HG03565 (cell line): ENCODE data around the gene YWHAE.
"Not testable (repeated sequence)": the region's sequence is repeated elsewhere in the genome, so short reads cannot be mapped to it uniquely, and the experiment has no call there.

Source experiments
- ATAC-seq: cut with Tn5 transposase; IDR thresholded peaks from one replicate; pipeline ENCODE4 v1.9.1; 2021; ENCODE audit warnings: mild to moderate bottlenecking, moderate library complexity; ENCODE audit not compliant: unreplicated experiment

Gene YWHAE

GRCh38 chr17:1331708-1332107 lies 68.3 kb downstream of the YWHAE start:
- no peak for ATAC-seq

DNA sequence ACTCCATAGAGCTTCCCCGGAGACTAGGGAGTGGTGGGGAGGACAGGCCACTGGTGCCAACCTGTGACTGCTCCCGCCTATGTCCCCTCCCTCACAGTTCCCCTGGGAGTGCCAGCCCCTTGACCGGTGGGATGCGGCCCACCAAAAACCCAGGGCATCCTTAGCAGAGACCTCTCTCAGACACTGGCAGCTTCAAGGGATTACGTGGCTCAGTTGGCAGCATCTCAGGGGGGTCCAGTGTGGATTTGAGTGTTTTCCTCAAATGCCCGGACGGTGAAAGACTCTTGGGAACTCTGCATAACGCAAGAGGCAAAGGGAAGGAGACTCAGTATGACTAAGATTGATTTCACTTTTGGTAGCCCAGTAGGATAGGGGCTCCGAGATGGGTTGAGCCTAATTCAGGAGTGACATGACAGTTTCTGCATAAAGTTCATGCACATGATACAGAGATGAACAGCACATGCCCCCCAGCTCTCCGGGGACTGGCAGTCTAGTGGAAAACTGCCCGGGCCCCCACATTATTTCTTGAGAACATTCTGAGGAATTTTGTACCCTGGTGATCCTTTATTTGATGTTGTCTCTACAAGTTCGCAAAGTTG lies 70.2 kb downstream of the YWHAE start:
- no peak for ATAC-seq

DNA sequence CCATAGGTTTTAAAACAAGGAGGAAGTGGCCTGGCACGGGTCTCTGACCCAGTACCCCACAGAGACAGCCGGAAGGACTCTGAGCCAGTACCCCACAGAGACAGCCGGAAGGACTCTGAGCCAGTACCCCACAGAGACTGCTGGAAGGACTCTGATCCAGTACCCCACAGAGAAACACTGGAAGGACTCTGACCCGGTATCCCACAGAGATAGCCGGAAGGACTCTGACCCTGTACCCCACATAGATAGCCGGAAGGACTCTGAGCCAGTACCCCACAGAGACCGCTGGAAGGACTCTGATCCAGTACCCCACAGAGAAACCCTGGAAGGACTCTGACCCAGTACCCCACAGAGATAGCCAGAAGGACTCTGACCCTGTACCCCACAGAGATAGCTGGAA lies 71.6 kb downstream of the YWHAE start:
- ATAC-seq = no peak

GRCh38 chr17:1325766-1326165 lies 74.3 kb downstream of the YWHAE start:
- ATAC-seq = no peak

- ATAC-seq = no peak
Measured at GRCh38 chr17:1324201-1324771, 75.7 kb downstream of the YWHAE start.

DNA sequence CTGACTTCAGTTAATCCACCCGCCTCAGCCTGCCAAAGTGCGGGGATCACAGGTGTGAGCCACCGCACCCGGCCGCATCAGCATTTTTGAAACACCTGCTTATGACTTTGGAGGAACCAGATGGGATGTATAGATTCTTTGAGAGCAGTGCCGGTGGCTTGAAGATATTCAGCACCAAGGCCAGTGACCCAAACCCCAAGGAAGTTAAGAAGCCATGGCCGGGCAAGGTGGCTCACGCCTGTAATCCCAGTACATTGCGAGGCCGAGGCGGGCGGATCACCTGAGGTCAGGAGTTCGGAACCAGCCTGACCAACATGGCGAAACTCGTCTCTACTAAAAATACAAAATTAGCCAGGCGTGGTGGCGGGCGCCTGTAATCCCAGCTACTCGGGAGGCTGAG lies 76.7 kb downstream of the YWHAE start:
- ATAC-seq = no peak

- ATAC-seq = no peak
Measured at GRCh38 chr17:1322480-1322879, 77.5 kb downstream of the YWHAE start.

DNA sequence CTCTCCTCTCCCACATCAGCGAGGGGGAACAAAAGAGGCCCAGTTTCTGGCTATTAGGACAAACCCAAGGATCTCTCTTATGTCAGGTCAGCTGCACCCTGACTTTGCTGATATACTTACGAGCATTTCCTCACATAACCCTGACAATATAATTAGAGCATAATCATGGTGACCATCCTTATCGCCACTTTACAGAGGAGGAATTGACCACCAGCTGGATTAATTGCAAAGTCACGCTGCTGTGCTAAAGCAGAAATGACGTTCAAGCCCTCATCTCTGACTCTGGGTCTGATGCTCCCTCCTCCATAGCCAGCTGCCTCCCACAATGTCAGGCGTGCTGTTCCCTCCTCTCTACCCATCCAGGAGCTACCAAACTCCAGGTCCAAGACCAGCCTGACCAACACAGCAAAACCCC lies 78.0 kb downstream of the YWHAE start:
- ATAC-seq = no peak

GRCh38 chr17:1315891-1316403 lies 84.1 kb downstream of the YWHAE start:
- ATAC-seq = no peak

DNA sequence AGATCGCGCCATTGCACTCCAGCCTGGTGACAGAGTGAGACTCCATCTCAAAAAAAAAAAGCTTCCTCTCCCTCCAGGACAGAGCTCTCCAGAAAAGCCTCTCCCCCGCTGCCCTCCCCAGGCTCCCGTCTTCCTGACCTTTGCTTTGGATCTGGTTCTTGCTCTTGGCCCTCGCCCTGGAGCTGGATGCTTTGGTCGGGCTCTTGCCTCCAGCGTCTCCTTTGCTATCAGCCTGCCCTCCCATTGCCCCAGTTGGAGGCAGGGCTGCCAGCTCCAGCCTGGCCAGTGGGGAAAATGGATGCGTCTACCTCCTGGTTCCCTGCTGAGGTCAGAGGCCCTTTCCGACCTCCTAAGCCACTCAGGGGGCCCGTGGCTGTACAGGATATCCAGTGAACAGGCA lies 84.6 kb downstream of the YWHAE start:
- ATAC-seq = no peak

DNA sequence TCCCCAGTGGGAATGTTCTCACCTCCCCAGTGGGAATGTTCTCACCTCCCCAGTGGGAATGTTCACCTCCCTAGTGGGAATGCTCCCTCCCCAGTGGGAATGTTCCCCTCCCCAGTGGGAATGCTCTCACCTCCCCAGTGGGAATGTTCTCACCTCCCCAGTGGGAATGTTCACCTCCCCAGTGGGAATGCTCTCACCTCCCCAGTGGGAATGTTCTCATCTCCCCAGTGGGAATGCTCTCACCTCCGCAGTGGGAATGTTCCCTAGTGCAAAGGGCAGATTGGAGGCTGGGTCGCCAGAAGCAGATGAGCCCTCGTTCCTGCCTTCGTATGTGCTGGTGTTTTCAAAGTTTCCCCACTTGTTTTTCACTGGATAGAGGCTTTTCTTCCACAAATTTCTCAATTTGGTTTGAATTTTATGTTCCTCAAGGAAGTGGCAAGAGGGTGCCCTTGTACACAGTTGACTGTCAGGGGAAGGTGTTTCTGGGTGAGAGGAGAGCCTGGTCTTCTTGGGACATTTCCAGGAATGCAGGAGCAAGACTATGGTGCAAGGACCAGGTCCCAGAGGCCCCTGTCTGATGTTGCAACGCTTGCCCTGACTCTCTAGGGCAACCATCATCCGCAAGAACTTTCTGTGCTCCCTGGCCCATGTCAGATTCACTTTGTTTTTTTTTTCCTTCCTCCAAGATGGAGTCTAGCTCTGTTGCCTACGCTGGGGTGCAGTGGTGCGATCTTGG lies 86.6 kb downstream of the YWHAE start:
- ATAC-seq = no peak

GRCh38 chr17:1312261-1312870 lies 87.7 kb downstream of the YWHAE start:
- no peak for ATAC-seq

DNA sequence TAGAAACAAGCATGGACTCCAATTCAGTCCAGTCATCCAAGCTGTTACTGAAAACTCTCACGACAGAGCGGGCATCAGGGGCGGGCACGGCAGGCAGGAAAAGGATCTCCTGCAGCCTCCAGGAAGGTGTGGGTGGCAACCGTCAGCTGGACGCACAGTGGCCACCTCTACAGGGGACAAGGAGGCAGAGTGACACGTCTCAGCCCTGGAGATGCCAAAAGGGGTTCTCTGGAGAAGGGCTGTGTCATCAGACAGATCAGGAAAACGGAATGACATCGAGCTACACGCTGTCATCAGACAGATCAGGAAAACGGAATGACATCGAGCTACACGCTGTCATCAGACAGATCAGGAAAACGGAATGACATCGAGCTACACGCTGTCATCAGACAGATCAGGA lies 92.2 kb downstream of the YWHAE start:
- ATAC-seq = not testable (repeated sequence)

GRCh38 chr17:1304962-1305563 lies 95.0 kb downstream of the YWHAE start:
- ATAC-seq = no peak

GRCh38 chr17:1304522-1304921 lies 95.5 kb downstream of the YWHAE start:
- no peak for ATAC-seq

GRCh38 chr17:1302761-1303160 lies 97.3 kb downstream of the YWHAE start:
- no peak for ATAC-seq

DNA sequence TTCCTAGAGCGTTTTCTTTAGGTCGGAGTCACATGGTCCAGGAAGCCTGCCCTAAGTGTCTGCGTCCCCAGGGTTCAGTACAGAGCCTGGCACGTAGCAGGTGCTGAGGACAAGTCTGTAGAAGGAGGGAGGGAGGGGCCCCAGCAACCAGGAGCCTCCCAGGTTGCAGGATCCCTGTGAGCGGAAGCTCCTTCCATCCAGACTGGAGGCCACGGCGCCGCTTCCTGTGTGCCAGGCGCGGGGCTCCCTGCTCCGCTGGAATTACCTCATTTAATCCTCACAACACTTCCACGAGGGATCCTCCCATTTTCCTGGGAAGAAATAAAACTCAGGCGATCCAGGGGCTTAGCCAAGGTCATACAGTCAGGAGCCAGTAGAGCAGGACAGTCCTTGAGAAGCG lies 98.5 kb downstream of the YWHAE start:
- ATAC-seq = no peak

DNA sequence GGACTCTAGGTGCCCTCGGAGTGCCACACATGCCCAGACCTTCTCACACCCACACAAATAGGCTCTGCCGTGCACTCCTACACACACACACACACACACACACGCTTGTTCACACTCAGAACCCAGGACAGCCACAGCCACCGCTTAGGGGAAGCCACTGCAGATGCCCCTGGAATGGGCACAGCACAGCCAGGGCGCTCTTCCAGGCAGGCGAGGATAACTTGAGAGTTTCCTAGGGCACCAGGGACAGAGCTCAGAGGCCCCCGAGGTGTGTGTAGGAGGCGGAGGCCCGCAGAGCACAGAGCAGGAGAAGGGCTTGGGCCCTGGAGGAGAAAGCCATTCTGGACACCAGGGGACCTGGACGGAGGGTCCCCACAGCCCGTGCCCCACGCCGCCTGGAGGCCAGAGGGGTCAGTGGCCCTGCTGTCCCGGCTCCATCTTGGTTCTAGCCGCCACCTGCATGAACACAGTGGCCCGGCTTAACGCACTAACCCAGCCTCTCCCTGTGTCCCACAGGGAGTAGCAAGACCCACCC lies 99.6 kb downstream of the YWHAE start:
- ATAC-seq = no peak

- ATAC-seq = no peak
Measured at GRCh38 chr17:1299552-1300370, 100.3 kb downstream of the YWHAE start.

GRCh38 chr17:1298606-1299005 lies 101.4 kb downstream of the YWHAE start:
- no peak for ATAC-seq
